HEK293 (cell line): ENCODE measurements around the gene PMS1.

Experiments used
- CTCF ChIA-PET: fragments of 350-600 bp; formaldehyde crosslinking; extraction: SDS; loops from one replicate; lab custom pipeline; 2021; ENCODE audit warnings: antibody characterized with exemption; lab: Yijun Ruan, JAX
- POLR2A ChIA-PET: fragments of 300-600 bp; formaldehyde crosslinking; extraction: SDS; loops from one replicate; lab custom pipeline; 2020; ENCODE audit warnings: antibody characterized with exemption, inconsistent platforms; lab: Yijun Ruan, JAX
- H3K27ac ChIP-seq: fragments of 200-500 bp; sonication (Bioruptor generic); 2 replicates; pipeline ENCODE4 v1.5.1; 2014; ENCODE audit warnings: low read depth, low read length, control low read depth, inconsistent platforms; ENCODE audit errors: extremely low read depth
- H3K36me3 ChIP-seq, 2 experiments: fragments of 200-500 bp in 1 of 2; sonication (Bioruptor generic) in 1 of 2; 1 replicate in 1 of 2; 2 replicates in 1 of 2; pipeline ENCODE4 v1.5.1; 2014 to 2017; ENCODE audit warnings: inconsistent platforms in 2 of 2, low read length in 2 of 2; ENCODE audit not compliant: control insufficient read depth in 2 of 2, insufficient read depth in 1 of 2
- H3K4me1 ChIP-seq: fragments of 200-500 bp; sonication (Bioruptor generic); 2 replicates; pipeline ENCODE4 v1.5.1; 2014; ENCODE audit warnings: mild to moderate bottlenecking, low read length, inconsistent platforms; ENCODE audit not compliant: control insufficient read depth, insufficient read depth
- H3K4me3 ChIP-seq: 2 replicates; pipeline ENCODE4 v1.5.1; 2011; ENCODE audit warnings: low read depth, mild to moderate bottlenecking, control low read depth, low read length, moderate library complexity
- H3K9me3 ChIP-seq: fragments of 200-500 bp; sonication (Bioruptor generic); 2 replicates; pipeline ENCODE4 v1.5.1; 2014; ENCODE audit warnings: low read depth, low read length, inconsistent platforms; ENCODE audit not compliant: control insufficient read depth, insufficient read depth
- BCL11A ChIP-seq: fragments of 450-650 bp; formaldehyde crosslinking; IDR thresholded peaks from 2 replicates; pipeline ENCODE4 v1.5.1; 2016; ENCODE audit warnings: low read depth, missing biosample characterization, missing genetic modification characterization
- KLF1 ChIP-seq: fragments of 450-650 bp; formaldehyde crosslinking; IDR thresholded peaks from 2 replicates; pipeline ENCODE4 v1.5.1; 2016; ENCODE audit warnings: missing biosample characterization, missing genetic modification characterization
- OSR2 ChIP-seq: fragments of 450-650 bp; formaldehyde crosslinking; IDR thresholded peaks from 2 replicates; pipeline ENCODE4 v1.5.1; 2016; ENCODE audit warnings: missing biosample characterization, missing genetic modification characterization
- OVOL3 ChIP-seq: fragments of 450-650 bp; formaldehyde crosslinking; IDR thresholded peaks from 2 replicates; pipeline ENCODE4 v1.5.1; 2016; ENCODE audit warnings: missing biosample characterization, missing genetic modification characterization
- SETDB1 ChIP-seq: IDR thresholded peaks from one replicate; pipeline ENCODE4 v1.6.1; 2017; ENCODE audit warnings: mild to moderate bottlenecking, low read length, moderate library complexity, mixed read lengths; ENCODE audit not compliant: insufficient read length
- SP3 ChIP-seq: fragments of 450-650 bp; formaldehyde crosslinking; IDR thresholded peaks from 2 replicates; pipeline ENCODE4 v1.5.1; 2016; ENCODE audit warnings: missing biosample characterization, missing genetic modification characterization
- TCF7L2 ChIP-seq: IDR thresholded peaks from 2 replicates; pipeline ENCODE4 v1.6.1; 2011; ENCODE audit warnings: low read depth, mild to moderate bottlenecking, inconsistent platforms, low read length, moderate library complexity, borderline replicate concordance
- ZNF114 ChIP-seq: fragments of 450-650 bp; formaldehyde crosslinking; IDR thresholded peaks from 2 replicates; pipeline ENCODE4 v1.5.0; 2017; ENCODE audit warnings: missing biosample characterization, missing genetic modification characterization
- ZNF146 ChIP-seq: fragments of 450-650 bp; formaldehyde crosslinking; IDR thresholded peaks from 2 replicates; pipeline ENCODE4 v1.5.1; 2016; ENCODE audit warnings: missing biosample characterization, missing genetic modification characterization
- ZNF202 ChIP-seq: fragments of 450-650 bp; formaldehyde crosslinking; IDR thresholded peaks from 2 replicates; pipeline ENCODE4 v1.5.1; 2016; ENCODE audit warnings: missing biosample characterization, missing genetic modification characterization, borderline replicate concordance
- ZNF223 ChIP-seq: fragments of 450-650 bp; formaldehyde crosslinking; IDR thresholded peaks from 2 replicates; pipeline ENCODE4 v1.5.1; 2016; ENCODE audit warnings: missing biosample characterization, missing genetic modification characterization
- ZNF274 ChIP-seq, 2 experiments: fragments of 200-500 bp in 1 of 2; fragments of 450-650 bp in 1 of 2; sonication (Bioruptor generic) in 1 of 2; formaldehyde crosslinking in 1 of 2; IDR thresholded peaks; 2 replicates each; pipeline versions ENCODE4 v1.5.1 to v1.6.1; 2014 to 2016; ENCODE audit warnings: borderline replicate concordance in 1 of 2, inconsistent platforms in 1 of 2, low read length in 1 of 2, missing biosample characterization in 1 of 2, missing genetic modification characterization in 1 of 2
- ZNF37A ChIP-seq: fragments of 450-650 bp; IDR thresholded peaks from 2 replicates; pipeline ENCODE4 v1.5.1; 2018; ENCODE audit warnings: missing biosample characterization, missing genetic modification characterization
- ZNF433 ChIP-seq: fragments of 450-650 bp; formaldehyde crosslinking; IDR thresholded peaks from 2 replicates; pipeline ENCODE4 v1.5.1; 2016; ENCODE audit warnings: missing biosample characterization, missing genetic modification characterization, low read depth
- ZNF654 ChIP-seq: fragments of 450-650 bp; formaldehyde crosslinking; IDR thresholded peaks from 2 replicates; pipeline ENCODE4 v1.5.1; 2016; ENCODE audit warnings: low read depth, missing biosample characterization, missing genetic modification characterization
- ZNF660 ChIP-seq: fragments of 450-650 bp; IDR thresholded peaks from 2 replicates; pipeline ENCODE4 v1.5.1; 2018; ENCODE audit warnings: missing biosample characterization, mild to moderate bottlenecking, missing genetic modification characterization
- ZNF664 ChIP-seq: fragments of 450-650 bp; formaldehyde crosslinking; IDR thresholded peaks from 2 replicates; pipeline ENCODE4 v1.5.1; 2016; ENCODE audit warnings: missing biosample characterization, missing genetic modification characterization
- ZNF776 ChIP-seq: fragments of 450-650 bp; formaldehyde crosslinking; IDR thresholded peaks from 2 replicates; pipeline ENCODE4 v1.5.0; 2017; ENCODE audit warnings: missing biosample characterization, missing genetic modification characterization, borderline replicate concordance
- ZXDB ChIP-seq: fragments of 450-650 bp; formaldehyde crosslinking; IDR thresholded peaks from 2 replicates; pipeline ENCODE4 v1.5.1; 2016; ENCODE audit warnings: missing biosample characterization, missing genetic modification characterization
- TF ChIP-seq, protein P1 (sequence below): fragments of 450-650 bp; formaldehyde crosslinking; IDR thresholded peaks from 2 replicates; pipeline ENCODE4 v1.5.1; 2016; ENCODE audit warnings: missing biosample characterization, missing genetic modification characterization
- TF ChIP-seq, protein P2 (sequence below): fragments of 450-650 bp; formaldehyde crosslinking; IDR thresholded peaks from 2 replicates; pipeline ENCODE4 v1.5.1; 2016; ENCODE audit warnings: missing biosample characterization, missing genetic modification characterization
- TF ChIP-seq, protein P3 (sequence below): fragments of 450-650 bp; formaldehyde crosslinking; IDR thresholded peaks from 2 replicates; pipeline ENCODE4 v1.5.1; 2017; ENCODE audit warnings: missing biosample characterization, missing genetic modification characterization
- TF ChIP-seq, protein P4 (sequence below): fragments of 450-650 bp; formaldehyde crosslinking; IDR thresholded peaks from 2 replicates; pipeline ENCODE4 v1.5.1; 2017; ENCODE audit warnings: missing biosample characterization, missing genetic modification characterization

The PMS1 gene

DNA sequence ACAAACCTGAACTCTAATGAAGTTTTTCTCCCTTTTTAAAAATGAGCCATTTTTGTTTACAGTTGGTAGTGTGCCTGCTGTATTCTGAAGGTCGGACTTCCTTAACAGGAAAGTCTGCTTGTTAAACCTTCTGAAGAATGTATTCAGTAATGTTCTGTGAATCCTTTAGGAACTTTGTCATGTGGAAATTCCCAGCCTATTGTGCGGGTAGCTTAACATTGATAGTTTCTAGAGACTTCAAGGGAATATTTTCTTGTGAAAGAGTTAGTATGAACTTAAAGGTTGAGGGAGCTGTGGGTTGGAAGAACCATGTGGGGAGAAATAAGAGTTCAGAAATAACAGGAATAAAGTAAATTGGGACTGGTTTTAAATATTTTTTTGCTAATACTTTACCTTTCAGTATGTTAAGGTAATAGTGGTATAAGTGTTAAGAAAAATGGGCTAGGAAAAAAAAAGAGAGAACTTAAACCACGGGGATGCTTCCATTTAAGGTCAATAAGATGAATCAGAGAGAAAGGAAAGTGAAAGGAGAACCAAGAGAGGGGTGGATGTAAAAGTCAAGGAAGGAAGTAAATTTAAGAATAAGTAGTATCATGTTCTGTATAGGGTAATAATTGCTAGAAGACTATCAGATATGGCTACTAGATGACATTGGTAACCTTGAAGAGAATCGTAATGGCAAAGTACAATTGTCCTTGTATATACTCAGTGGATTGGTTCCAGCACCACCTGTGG, 90.5 kb downstream of the PMS1 start:
- CTCF ChIA-PET, result no interaction called here
- H3K4me1 ChIP-seq, result no peaks in the 10 kb centered on the region
- TF ChIP-seq ZNF660 (tag by site-specific recombination) (no peak), ZNF664 (no peak), OVOL3 (tag by site-specific recombination) (no peak), ZNF776 (tag by site-specific recombination) (no peak), OSR2 (tag by site-specific recombination) (no peak), KLF1 (no peak), SP3 (tag by site-specific recombination) (no peak), ZNF274 (IDR thresholded peaks at IDR 0.05; ENCODE audit: low read length) (no peak), ZNF274 (tag by site-specific recombination; IDR thresholded peaks at IDR 0.05; ENCODE audit: borderline replicate concordance) (no peak), SETDB1 (no peak), ZNF202 (tag by site-specific recombination) (no peak), TCF7L2 (no peak)
- TF ChIP-seq, protein P1, sequence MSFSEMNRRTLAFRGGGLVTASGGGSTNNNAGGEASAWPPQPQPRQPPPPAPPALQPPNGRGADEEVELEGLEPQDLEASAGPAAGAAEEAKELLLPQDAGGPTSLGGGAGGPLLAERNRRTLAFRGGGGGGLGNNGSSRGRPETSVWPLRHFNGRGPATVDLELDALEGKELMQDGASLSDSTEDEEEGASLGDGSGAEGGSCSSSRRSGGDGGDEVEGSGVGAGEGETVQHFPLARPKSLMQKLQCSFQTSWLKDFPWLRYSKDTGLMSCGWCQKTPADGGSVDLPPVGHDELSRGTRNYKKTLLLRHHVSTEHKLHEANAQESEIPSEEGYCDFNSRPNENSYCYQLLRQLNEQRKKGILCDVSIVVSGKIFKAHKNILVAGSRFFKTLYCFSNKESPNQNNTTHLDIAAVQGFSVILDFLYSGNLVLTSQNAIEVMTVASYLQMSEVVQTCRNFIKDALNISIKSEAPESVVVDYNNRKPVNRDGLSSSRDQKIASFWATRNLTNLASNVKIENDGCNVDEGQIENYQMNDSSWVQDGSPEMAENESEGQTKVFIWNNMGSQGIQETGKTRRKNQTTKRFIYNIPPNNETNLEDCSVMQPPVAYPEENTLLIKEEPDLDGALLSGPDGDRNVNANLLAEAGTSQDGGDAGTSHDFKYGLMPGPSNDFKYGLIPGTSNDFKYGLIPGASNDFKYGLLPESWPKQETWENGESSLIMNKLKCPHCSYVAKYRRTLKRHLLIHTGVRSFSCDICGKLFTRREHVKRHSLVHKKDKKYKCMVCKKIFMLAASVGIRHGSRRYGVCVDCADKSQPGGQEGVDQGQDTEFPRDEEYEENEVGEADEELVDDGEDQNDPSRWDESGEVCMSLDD (tag by site-specific recombination), result no peak
- TF ChIP-seq, protein P2, sequence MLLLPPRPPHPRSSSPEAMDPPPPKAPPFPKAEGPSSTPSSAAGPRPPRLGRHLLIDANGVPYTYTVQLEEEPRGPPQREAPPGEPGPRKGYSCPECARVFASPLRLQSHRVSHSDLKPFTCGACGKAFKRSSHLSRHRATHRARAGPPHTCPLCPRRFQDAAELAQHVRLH, result no peak
- TF ChIP-seq, protein P3, sequence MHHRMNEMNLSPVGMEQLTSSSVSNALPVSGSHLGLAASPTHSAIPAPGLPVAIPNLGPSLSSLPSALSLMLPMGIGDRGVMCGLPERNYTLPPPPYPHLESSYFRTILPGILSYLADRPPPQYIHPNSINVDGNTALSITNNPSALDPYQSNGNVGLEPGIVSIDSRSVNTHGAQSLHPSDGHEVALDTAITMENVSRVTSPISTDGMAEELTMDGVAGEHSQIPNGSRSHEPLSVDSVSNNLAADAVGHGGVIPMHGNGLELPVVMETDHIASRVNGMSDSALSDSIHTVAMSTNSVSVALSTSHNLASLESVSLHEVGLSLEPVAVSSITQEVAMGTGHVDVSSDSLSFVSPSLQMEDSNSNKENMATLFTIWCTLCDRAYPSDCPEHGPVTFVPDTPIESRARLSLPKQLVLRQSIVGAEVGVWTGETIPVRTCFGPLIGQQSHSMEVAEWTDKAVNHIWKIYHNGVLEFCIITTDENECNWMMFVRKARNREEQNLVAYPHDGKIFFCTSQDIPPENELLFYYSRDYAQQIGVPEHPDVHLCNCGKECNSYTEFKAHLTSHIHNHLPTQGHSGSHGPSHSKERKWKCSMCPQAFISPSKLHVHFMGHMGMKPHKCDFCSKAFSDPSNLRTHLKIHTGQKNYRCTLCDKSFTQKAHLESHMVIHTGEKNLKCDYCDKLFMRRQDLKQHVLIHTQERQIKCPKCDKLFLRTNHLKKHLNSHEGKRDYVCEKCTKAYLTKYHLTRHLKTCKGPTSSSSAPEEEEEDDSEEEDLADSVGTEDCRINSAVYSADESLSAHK, result no peak
- TF ChIP-seq, all 188 proteins: peak for 0
- no peak overlapping the region for H3K27ac ChIP-seq
- POLR2A ChIA-PET, result no interaction called here
- H3K9me3 ChIP-seq, result no peaks in the 10 kb centered on the region
- H3K4me3 ChIP-seq, result no peak overlapping the region
- peaks cover 7 to 16% of the 10 kb centered on the region in 2 experiments; a peak in 2 of 3 replicates for H3K36me3 ChIP-seq

DNA sequence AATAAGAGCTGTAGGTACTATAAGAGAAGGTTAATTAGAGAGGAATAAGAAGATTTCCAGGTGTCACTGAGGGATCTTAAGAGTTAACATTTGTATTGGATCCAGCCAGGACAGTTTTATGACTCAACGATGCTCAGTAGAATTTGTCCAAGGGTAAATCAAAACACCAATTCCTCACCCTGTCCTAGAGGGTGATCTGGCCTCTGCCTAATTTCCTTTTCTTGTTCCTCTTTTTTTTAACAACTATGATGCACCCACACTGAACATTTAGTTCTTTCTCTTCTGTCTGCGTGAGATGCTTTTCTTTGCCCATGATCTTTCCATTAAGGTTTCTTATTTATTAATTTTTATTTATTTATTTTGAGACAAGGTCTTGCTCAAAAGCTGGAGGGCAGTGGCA, 92.0 kb downstream of the PMS1 start:
- H3K27ac ChIP-seq, result no peak overlapping the region
- no peaks in the 10 kb centered on the region for H3K9me3 ChIP-seq
- ChIA-PET CTCF (no interaction called here), POLR2A (no interaction called here)
- TF ChIP-seq ZNF114 (no peak), ZNF654 (no peak), ZNF433 (tag by site-specific recombination) (no peak), ZNF660 (tag by site-specific recombination) (no peak), ZNF37A (tag by site-specific recombination) (no peak), ZNF223 (tag by site-specific recombination) (no peak), ZNF146 (tag by site-specific recombination) (no peak), ZXDB (tag by site-specific recombination) (no peak), ZNF664 (no peak), SETDB1 (no peak), BCL11A (tag by site-specific recombination) (no peak)
- TF ChIP-seq, protein P4, sequence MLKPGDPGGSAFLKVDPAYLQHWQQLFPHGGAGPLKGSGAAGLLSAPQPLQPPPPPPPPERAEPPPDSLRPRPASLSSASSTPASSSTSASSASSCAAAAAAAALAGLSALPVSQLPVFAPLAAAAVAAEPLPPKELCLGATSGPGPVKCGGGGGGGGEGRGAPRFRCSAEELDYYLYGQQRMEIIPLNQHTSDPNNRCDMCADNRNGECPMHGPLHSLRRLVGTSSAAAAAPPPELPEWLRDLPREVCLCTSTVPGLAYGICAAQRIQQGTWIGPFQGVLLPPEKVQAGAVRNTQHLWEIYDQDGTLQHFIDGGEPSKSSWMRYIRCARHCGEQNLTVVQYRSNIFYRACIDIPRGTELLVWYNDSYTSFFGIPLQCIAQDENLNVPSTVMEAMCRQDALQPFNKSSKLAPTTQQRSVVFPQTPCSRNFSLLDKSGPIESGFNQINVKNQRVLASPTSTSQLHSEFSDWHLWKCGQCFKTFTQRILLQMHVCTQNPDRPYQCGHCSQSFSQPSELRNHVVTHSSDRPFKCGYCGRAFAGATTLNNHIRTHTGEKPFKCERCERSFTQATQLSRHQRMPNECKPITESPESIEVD (tag by site-specific recombination), result no peak
- peaks cover 7% of the 10 kb centered on the region for H3K4me1 ChIP-seq
- peaks cover 7 to 16% of the 10 kb centered on the region in 2 experiments; a peak in 2 of 3 replicates for H3K36me3 ChIP-seq
- H3K4me3 ChIP-seq, result no peak overlapping the region
